ENCODE data around the gene AP2A2.

The AP2A2 gene

GRCh38 chr11:1017269-1018005, 91.8 kb downstream of the AP2A2 start:
- no peak for DNase-seq

DNA sequence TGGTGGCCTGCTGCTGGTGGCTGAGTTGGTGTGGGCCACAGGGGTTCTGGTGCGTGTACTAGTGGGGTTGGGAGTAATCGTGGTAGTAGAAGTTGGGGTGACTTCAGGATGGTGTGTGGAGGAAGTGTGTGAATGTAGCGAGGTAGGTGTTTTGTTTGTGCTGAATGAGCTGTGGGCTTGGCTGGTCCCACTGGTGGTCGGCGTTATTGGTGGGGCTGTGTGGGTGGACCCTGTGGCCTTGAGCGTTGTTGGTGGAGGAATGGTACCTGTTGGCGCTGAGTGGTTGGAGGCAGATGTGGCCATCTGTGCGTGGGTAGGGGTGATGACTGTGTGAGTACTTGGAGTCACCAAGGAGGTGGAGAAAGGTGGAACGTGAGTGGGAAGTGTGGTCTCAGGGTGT, 92.4 kb downstream of the AP2A2 start:
- DNase-seq: no peak

DNA sequence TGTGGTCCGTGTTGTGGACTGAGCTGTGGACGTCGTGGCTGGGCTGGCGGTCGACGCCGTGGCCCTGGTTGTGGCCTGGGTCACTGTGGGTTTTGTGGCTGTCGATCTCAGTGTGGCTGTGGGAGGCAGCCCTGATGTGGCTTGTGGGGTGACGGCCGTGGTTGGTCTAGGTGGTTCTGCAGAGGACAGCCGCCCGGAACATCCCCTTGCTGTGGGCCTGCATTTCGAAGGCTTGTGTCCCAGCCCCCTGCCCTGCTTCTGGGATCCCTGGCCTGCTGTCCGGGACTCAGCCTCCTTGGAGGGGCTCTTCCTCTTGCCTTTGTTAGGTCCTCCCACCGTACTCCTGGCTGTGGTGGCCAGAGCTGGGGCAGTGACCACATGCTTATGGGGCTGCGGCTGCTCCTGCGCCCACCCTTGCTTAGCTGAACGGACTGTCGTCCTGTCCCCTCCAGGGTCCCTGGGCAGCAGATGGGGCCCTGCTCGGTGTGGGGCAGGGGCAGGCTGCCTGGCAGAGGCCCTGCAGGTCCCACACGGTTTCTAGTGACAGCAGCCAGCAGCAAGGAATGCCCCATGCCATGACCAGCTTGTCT, 93.7 kb downstream of the AP2A2 start:
- DNase-seq: no peak

- no peak for DNase-seq
Observed at GRCh38 chr11:1020211-1020905, 94.7 kb downstream of the AP2A2 start.

GRCh38 chr11:1022411-1022810, 96.7 kb downstream of the AP2A2 start:
- DNase-seq: no peak

DNA sequence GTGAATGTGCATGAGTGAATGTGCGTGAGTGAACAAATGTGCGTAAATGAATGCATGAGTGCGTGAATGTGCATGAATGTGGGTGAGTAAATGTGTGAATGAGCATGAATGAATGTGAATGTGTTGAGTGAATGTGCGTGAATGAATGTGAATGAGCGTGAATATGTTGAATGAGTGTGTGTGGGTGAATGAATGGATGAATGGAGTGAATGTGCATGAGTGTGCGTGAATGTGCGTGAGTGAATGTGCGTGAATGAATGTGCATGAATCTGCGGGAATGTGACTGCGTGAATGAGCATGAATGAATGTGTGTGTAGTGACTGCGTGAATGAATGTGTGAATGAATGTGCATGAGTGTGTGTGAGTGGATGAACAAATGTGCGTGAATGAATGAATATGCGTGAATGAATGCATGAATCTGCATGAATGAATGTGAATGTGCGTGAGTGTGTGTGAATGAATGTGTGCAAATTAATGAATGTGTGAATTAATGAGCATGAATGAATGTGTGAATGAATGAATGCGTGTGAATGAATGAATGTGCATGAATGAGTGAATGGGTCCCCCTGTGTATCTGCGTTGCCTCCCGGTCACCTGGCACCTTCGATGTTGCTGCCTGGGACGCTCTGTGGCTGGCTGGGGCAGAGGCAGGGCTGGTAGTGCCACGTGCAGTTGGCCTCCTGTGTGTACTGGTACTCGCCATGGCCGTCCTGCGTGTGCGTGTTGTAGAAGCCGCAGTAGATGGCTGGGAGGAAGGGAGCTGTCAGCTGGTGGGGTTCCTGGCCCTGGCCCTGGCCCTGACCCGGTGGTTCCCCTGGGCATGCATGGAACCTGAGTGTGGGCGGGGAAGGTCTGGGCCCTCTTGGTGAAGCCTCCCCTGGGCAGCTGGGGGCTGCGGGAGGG, 97.5 kb downstream of the AP2A2 start:
- no peak for DNase-seq

- DNase-seq: no peak
Observed at GRCh38 chr11:1023811-1024596, 98.3 kb downstream of the AP2A2 start.

DNA sequence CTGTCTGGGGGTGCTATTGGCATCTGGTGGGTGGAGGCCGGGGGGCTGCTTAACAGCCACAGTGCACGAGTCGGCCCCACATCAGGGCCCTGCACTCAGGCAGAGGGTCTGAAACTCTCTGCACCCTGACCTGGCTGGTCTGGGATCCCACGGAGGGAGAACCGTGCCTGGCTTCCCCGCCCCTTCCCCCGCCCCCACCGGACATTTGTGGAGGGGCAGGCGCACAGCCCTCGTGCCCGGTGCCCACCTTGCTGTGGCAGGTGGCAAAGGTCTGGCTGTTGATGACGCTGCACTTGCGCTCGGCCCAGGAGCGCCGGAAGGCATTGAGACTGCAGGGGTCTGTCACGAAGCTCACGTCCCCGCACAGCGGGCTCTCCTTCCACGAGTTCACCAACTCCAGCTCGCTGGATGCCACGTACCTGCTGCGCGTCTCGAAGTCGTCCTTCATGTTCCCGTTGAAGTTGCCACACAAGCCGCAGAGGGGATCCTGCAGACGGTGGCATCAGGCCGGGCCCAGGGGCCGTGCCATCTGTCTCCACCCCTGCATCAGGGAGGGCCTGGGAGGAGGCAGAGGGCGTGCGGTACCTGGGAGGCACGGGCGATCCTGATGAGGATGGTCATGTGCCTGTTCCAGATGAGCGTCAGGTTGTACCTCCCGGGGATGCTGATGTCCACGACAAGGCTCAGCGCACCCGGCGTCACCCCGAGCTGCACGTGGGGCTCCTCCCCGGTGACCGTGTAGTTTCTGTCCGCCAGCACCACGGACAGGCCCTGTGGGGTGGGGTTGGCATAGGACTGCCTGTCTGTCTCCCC, 99.1 kb downstream of the AP2A2 start:
- DNase-seq: no peak

- DNase-seq: no peak
Observed at GRCh38 chr11:1025410-1026162, 99.9 kb downstream of the AP2A2 start.

GRCh38 chr11:1026163-1026450, 100.4 kb downstream of the AP2A2 start:
- no peak for DNase-seq

DNA sequence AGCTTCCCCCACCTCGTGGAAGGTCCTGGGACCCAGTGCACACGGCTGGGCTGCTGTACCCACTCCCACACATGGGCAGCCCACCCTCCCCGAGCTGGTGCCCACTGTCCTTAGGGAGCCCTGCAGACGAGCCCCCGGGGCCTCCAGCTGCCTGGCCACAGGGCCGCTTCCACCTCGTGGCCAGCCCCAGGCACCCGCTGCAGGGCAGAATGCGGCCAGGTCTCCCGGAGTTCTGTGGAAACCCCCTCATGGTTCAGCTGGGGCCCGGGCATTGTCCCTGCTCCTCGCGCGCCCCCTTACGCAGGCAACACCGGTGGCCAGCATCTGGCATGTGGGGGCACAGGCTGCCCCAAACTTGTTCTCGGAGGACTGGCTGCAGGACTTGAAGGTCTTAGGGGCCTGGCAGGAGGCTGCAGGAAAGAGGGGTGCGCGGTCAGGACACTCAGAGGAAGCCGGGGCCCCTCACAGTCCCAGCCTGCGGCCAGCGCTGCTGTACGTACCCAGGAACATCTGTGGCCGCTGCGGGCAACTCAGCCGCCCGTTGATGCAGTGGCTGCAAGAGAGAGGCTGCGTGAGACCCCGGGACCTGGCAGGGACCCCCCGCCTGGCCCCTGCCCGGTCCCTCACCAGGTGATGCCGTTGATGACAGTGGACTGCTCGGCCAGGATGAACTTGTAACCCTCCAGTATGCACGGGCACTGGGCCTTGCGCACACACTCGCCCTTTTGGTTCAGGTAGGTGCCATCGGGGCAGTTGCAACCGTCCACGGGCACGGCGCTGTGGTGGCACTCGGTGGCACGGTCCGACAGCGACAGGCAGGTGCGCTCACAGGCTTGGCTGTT, 101.2 kb downstream of the AP2A2 start:
- no peak for DNase-seq

- DNase-seq: no peak
Observed at GRCh38 chr11:1027483-1028290, 102.0 kb downstream of the AP2A2 start.

DNA sequence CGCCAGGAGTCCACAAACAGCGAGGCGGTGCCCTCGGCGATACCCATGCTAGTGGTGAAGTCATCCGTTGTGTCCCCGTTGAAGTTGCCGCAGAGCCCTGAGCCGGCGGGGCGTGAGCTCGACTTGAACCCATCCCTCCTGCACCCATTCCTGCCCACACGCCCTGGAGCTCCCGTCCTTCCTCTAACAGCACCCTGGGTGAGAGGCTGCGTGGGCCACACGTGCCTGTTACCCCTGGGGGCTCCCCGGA, 102.5 kb downstream of the AP2A2 start:
- DNase-seq: no peak

DNA sequence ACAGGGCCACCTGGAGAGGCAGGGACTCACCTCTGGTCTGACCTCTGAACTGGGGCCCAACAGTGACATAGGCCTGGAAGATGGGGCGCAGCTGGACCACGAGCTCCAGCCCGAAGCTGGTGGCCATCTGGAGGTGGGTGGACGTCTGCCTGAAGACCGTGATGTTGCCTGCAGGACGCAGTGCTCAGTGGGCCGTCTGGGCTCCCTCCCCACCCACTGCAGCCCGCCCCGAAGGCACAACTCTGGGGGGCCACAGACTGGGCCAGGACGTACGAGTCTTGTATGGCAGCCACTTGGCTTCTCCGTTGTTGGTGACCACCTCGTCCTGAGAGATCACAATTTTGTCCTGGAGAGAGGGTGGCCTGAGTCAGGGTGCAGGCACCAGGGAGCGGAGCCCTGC, 102.9 kb downstream of the AP2A2 start:
- no peak for DNase-seq

GRCh38 chr11:1029051-1029450, 103.4 kb downstream of the AP2A2 start:
- DNase-seq: no peak

DNA sequence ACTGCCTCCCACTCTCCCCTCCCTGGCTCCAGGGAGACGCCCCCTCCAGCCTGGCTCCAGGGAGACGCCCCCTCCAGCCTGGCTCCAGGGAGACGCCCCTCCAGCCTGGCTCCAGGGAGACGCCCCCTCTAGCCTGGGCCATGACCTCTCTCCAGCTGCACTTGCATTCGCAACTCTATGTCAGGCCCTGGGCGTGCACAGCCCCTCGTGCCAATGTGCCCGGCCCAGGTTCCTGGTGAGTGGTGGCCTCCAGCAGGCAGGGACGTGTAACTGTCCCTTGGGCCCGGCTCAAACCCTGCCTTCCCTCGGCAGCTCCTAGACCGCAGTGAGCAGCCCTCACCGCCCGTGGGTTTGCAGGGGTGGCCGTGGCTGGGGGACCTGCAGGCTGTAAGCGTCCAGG, 104.0 kb downstream of the AP2A2 start:
- DNase-seq: no peak

- DNase-seq: no peak
Observed at GRCh38 chr11:1030086-1030485, 104.4 kb downstream of the AP2A2 start.

GRCh38 chr11:1030556-1030955, 104.9 kb downstream of the AP2A2 start:
- DNase-seq: no peak

DNA sequence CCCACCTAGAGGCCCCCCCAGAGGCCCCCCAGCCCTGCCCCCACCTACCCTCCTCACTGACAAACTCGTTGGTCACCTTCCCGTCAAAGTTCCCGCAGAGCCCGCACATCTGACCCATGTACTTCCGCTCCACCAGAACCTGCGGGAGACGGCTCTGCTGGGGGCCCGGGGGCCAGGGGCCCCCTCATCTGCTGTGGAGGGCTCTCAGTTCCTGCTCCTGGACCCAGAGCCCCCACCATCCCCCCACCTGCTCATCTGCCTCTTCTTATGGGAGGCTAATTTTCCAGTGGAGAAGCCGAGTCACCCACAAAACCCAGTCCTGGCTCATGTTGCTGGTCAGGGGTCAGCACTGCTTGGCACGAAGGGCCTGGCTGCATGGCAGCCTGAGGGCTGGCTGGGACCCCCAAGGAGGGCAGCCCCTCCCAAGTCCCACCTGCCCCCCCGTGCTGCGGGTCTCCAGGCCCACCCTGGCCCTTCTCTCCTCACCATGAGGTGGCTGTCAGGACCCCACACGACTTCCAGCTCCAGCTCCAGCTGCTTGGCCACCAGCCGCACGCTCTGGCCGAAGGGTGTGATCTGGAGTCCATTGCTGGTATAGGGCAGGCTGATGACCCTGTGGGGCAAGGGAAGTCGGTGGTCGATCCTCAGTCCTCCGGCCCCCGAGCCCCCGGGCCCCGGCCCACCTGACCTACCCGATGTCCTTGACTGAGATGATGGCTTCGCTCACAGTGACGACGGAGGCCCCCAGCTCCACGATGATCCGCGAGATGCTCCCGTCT, 105.6 kb downstream of the AP2A2 start:
- no peak for DNase-seq
